Measurements from ENCODE around the gene CFDP1. TPM values are rescaled to one million over a fixed set of nuclear protein-coding genes. Genes with fewer than 3 reads are reported as not detected.

Gene CFDP1
- polyA plus RNA-seq, 3 donors = 12.9 to 23.2 (median 19.0) TPM

GRCh38 chr16:75280331-75280804, 152.9 kb downstream of the CFDP1 start:
- WGBS (ENCODE audit: insufficient coverage) = 89% methylated on average over 4 of the region's 8 CpGs
- Mint-ChIP-seq H3K9me3 (peaks cover 0 to 10% (median 5%) of the 10 kb centered on the region in 7 donors), H3K4me1 (no peaks in the 10 kb centered on the region), H3K27ac (no peak overlapping the region), H3K4me3 (peak overlapping the region in 1 of 2 donors; percentile 52), H3K27me3 (ENCODE audit: low read depth in 3 of 3) (peaks cover 64 to 91% (median 74%) of the 10 kb centered on the region in 3 donors), H3K36me3 (peaks cover 0 to 4% of the 10 kb centered on the region in 2 donors)
- intact Hi-C loops (cut with micrococcal nuclease) = no loop called here
- H3K4me1 ChIP-seq (ENCODE audit: control insufficient read depth in 1 of 2, insufficient read depth in 2 of 2, low read length in 2 of 2) = no peaks in the 10 kb centered on the region
- H3K4me3 ChIP-seq (replicated peaks in 1 of 3; ENCODE audit: low read depth in 2 of 3, low read length in 3 of 3) = no peak overlapping the region
- H3K9me3 ChIP-seq (replicated peaks in 1 of 2; ENCODE audit: control insufficient read depth in 1 of 2, insufficient read depth in 1 of 2, low read length in 2 of 2) = peaks cover 0 to 3% of the 10 kb centered on the region in 2 donors
- no peaks in the 10 kb centered on the region for H3K79me2 ChIP-seq (ENCODE audit: insufficient read depth, low read length)
- no peak overlapping the region for H2AFZ ChIP-seq (ENCODE audit: insufficient read depth, low read depth, low read length, poor library complexity, severe bottlenecking)
- H3K27me3 ChIP-seq (ENCODE audit: control insufficient read depth in 2 of 2, insufficient read depth in 2 of 2, low read length in 2 of 2) = peaks cover 9 to 57% of the 10 kb centered on the region in 2 donors
- H3K4me2 ChIP-seq (replicated peaks; ENCODE audit: extremely low read depth, low read length, poor library complexity, severe bottlenecking) = no peak overlapping the region
- H4K20me1 ChIP-seq (ENCODE audit: insufficient read depth, low read length) = no peaks in the 10 kb centered on the region
- H3K36me3 ChIP-seq (replicated peaks in 1 of 2; ENCODE audit: control insufficient read depth in 1 of 2, insufficient read depth in 2 of 2, low read length in 2 of 2) = no peaks in the 10 kb centered on the region
- no peak overlapping the region for H3K27ac ChIP-seq (ENCODE audit: low read depth in 1 of 2, low read length in 2 of 2)
- TF ChIP-seq CTCF (IDR thresholded peaks at IDR 0.05) = no peak
- no peak overlapping the region for H3K9ac ChIP-seq (ENCODE audit: insufficient read depth, low read length, poor library complexity, severe bottlenecking)
- DNase-seq = no peak

GRCh38 chr16:75279305-75279704, 154.0 kb downstream of the CFDP1 start:
- Mint-ChIP-seq H3K27ac (peak overlapping the region in 1 of 7 donors; percentile 27), H3K9me3 (peaks cover 0 to 10% (median 2%) of the 10 kb centered on the region in 7 donors), H3K27me3 (ENCODE audit: low read depth in 3 of 3) (peaks cover 75 to 93% (median 79%) of the 10 kb centered on the region in 3 donors), H3K4me1 (no peaks in the 10 kb centered on the region), H3K4me3 (peak overlapping the region in 1 of 2 donors; percentile 67), H3K36me3 (no peaks in the 10 kb centered on the region)
- Histone ChIP-seq H3K27me3 (ENCODE audit: control insufficient read depth in 2 of 2, insufficient read depth in 2 of 2, low read length in 2 of 2) (peaks cover 11 to 63% of the 10 kb centered on the region in 2 donors), H3K4me2 (replicated peaks; ENCODE audit: extremely low read depth, low read length, poor library complexity, severe bottlenecking) (no peak overlapping the region), H3K9me3 (replicated peaks in 1 of 2; ENCODE audit: control insufficient read depth in 1 of 2, insufficient read depth in 1 of 2, low read length in 2 of 2) (no peaks in the 10 kb centered on the region), H3K27ac (ENCODE audit: low read depth in 1 of 2, low read length in 2 of 2) (no peak overlapping the region), H3K4me3 (replicated peaks in 1 of 3; ENCODE audit: low read depth in 2 of 3, low read length in 3 of 3) (no peak overlapping the region), H3K36me3 (replicated peaks in 1 of 2; ENCODE audit: control insufficient read depth in 1 of 2, insufficient read depth in 2 of 2, low read length in 2 of 2) (no peaks in the 10 kb centered on the region), H4K20me1 (ENCODE audit: insufficient read depth, low read length) (no peaks in the 10 kb centered on the region), H3K79me2 (ENCODE audit: insufficient read depth, low read length) (no peaks in the 10 kb centered on the region), H2AFZ (ENCODE audit: insufficient read depth, low read depth, low read length, poor library complexity, severe bottlenecking) (no peak overlapping the region), H3K9ac (ENCODE audit: insufficient read depth, low read length, poor library complexity, severe bottlenecking) (no peak overlapping the region), H3K4me1 (ENCODE audit: control insufficient read depth in 1 of 2, insufficient read depth in 2 of 2, low read length in 2 of 2) (no peaks in the 10 kb centered on the region)
- no peak for DNase-seq
- 24% methylated on average over 9 of the region's 10 CpGs for WGBS (ENCODE audit: insufficient coverage)
- intact Hi-C loops (cut with micrococcal nuclease) = no loop called here
- no peak for TF ChIP-seq CTCF (IDR thresholded peaks at IDR 0.05)

Measured in CD14-positive monocyte (primary cell).